PC-9 (cell line): Measurements from ENCODE around the gene PHYHD1.

Experiments
- CTCF ChIP-seq: fragments of 200-600 bp; sonication (generic); conservative IDR thresholded peaks from 2 replicates; pipeline ENCODE4 v1.6.1; 2017; ENCODE audit warnings: mixed run types, antibody characterized with exemption, mild to moderate bottlenecking, moderate library complexity
- EZH2 ChIP-seq: fragments of 200-600 bp; sonication (generic); IDR thresholded peaks from 2 replicates; pipeline ENCODE4 v1.8.0; 2017; ENCODE audit warnings: antibody characterized with exemption, low read depth

- TF ChIP-seq CTCF (no peak), EZH2 (no peak)
Observed at GRCh38 chr9:128887049-128887448, 33.7 kb upstream of the PHYHD1 start.
